Activated CD4-positive, CD25-positive, alpha-beta regulatory T cell treated with anti-CD3 and anti-CD28 coated beads, Interleukin-2, amount 50 U/mL, for 16 hours (primary cell): ENCODE measurements around the gene SUPV3L1.
A peak's percentile ranks its signal among the peaks of the same experiment; 100 is the strongest.
"Not testable (repeated sequence)": the region's sequence is repeated elsewhere in the genome, so short reads cannot be mapped to it uniquely, and the experiment has no call there.

Experiments used
- DNase-seq: peaks from one replicate; pipeline ENCODE4 v3.0.0-alpha.2; 2020; ENCODE audit warnings: low read depth, low spot score

The SUPV3L1 gene

GRCh38 chr10:69230128-69230527 is 50.1 kb downstream of the SUPV3L1 start:
- DNase-seq, result no peak

GRCh38 chr10:69232252-69232651 is 52.2 kb downstream of the SUPV3L1 start:
- no peak for DNase-seq

- DNase-seq, result no peak
Observed at GRCh38 chr10:69232736-69233480, 52.9 kb downstream of the SUPV3L1 start.

- no peak for DNase-seq
Observed at GRCh38 chr10:69234447-69234846, 54.4 kb downstream of the SUPV3L1 start.

GRCh38 chr10:69237528-69238159 is 57.6 kb downstream of the SUPV3L1 start:
- DNase-seq, result peak; percentile 74

- no peak for DNase-seq
Observed at GRCh38 chr10:69239136-69239535, 59.1 kb downstream of the SUPV3L1 start.

GRCh38 chr10:69239816-69240434 is 59.9 kb downstream of the SUPV3L1 start:
- DNase-seq, result no peak

- DNase-seq, result no peak
Observed at GRCh38 chr10:69240455-69240854, 60.4 kb downstream of the SUPV3L1 start.

- DNase-seq, result no peak
Observed at GRCh38 chr10:69241575-69241974, 61.5 kb downstream of the SUPV3L1 start.

- DNase-seq, result no peak
Observed at GRCh38 chr10:69242040-69242851, 62.2 kb downstream of the SUPV3L1 start.

GRCh38 chr10:69242852-69243212 is 62.8 kb downstream of the SUPV3L1 start:
- no peak for DNase-seq

GRCh38 chr10:69243817-69244216 is 63.8 kb downstream of the SUPV3L1 start:
- DNase-seq, result no peak

GRCh38 chr10:69246036-69246435 is 66.0 kb downstream of the SUPV3L1 start:
- DNase-seq, result no peak

GRCh38 chr10:69246581-69247312 is 66.7 kb downstream of the SUPV3L1 start:
- DNase-seq, result no peak

- no peak for DNase-seq
Observed at GRCh38 chr10:69247313-69247710, 67.3 kb downstream of the SUPV3L1 start.

- DNase-seq, result no peak
Observed at GRCh38 chr10:69248117-69248730, 68.2 kb downstream of the SUPV3L1 start.

- DNase-seq, result no peak
Observed at GRCh38 chr10:69250041-69250440, 70.0 kb downstream of the SUPV3L1 start.

- not testable (repeated sequence) for DNase-seq
Observed at GRCh38 chr10:69251417-69251816, 71.4 kb downstream of the SUPV3L1 start.

- no peak for DNase-seq
Observed at GRCh38 chr10:69253171-69253570, 73.1 kb downstream of the SUPV3L1 start.

GRCh38 chr10:69254877-69255276 is 74.8 kb downstream of the SUPV3L1 start:
- no peak for DNase-seq
